Activated CD4-positive, alpha-beta T cell treated with anti-CD3 and anti-CD28 coated beads, Interleukin-2, Interleukin-6, amounts not matched to agents 100 ng/mL and 50 ng/mL, durations not matched to agents 16 hours and 8 hours (primary cell): Measurements from ENCODE around the gene TLK2.

Experiments used
- DNase-seq: peaks from one replicate; pipeline ENCODE4 v3.0.0-alpha.2; 2020

Gene TLK2

DNA sequence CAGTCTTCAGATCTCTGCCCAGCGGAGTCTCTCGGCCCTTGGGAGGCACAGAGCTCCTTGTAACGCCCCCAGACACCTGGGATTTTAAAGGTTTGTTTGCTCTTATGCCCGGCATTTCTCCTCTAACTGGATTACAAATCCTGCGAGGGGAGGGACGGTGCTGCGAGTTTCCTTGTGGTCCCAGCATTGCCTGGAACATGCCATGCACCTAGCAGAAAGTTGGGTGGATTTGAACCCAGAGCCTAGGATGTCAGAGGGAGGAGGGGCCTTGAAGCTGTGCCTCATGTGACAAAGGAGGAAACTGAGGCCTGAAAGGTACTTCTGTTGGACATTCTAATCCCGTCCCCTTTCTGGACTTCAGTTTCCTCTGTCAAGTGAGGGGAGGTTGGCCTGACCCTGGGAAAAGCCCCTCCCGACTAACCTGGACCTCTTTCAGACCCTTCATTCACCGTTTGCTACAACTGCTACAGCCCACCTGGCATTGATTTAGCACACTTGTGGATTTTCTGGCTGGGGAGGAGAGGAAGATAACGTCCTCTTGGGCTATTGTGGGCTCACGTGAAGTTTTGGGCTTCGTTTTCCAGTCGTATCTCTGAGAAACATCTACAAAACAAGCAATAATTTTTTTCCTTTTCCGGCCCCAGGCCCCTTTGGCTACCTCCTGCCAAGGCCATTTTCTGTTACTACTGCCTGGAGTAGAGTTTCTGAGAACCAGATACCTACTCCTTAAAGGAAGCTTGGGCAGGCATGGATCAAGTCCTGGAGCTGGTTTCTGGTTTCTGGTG, 179.7 kb downstream of the TLK2 start:
- DNase-seq = no peak

DNA sequence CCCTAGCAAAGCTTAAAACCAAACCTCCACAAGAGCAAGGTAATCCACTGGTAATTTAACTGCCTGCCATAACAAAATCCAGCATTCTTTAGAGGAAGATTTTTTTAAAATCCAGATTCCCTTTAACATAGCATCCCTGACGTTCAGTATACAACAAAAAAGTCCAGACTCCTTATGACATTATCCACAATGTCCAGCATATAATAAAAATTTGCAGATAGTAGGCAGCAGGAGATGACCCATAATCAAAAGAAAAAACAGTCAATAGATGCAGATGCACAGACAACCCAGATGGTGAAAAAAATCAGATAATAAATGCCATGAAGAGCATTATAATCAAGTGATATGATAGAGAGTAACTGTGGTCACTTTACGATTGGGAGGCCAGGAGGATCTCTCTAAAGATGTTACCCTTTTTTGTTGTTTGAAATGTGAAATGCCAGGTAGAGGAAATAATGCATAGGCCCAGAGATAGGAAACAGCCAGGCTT, 182.0 kb downstream of the TLK2 start:
- DNase-seq = no peak

GRCh38 chr17:62661337-62661736, 182.7 kb downstream of the TLK2 start:
- DNase-seq = no peak

DNA sequence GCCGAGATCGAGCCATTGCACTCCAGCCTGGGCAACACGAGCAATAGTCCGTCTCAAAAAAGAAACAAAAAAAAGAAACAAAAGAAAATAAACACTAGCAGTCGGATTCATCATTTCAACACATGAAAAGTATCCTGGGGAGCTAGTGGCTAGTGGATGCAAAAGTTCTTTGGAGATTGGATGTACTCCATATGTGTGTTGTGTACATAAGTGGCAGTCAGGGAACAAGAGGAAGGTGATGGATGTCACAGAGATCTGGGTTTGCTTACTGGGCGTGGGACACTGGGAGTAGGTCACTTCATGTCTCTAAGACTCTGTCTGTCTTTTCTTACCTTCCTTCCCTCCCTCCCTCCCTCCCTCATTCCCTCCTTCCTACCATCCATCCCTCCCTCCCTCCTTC, 184.2 kb downstream of the TLK2 start:
- DNase-seq = no peak
